ENCODE results near the gene GPHB5.

- TF ChIP-seq CTCF (IDR thresholded peaks at IDR 0.05; ENCODE audit: low read depth, low read length, missing input control) (no peak), MAX (IDR thresholded peaks at IDR 0.05) (no peak), RXRA (IDR thresholded peaks at IDR 0.05) (no peak), GABPA (IDR thresholded peaks at IDR 0.05 in 1 of 2, conservative IDR thresholded peaks at IDR 0.05 in 1 of 2) (no peak), JUND (IDR thresholded peaks at IDR 0.05) (no peak), RAD21 (IDR thresholded peaks at IDR 0.05) (no peak)
Observed at GRCh38 chr14:63322472-63322871, 3.7 kb upstream of the GPHB5 start.
